Measurements from ENCODE around the gene NFIA. TPM values are rescaled to one million over a fixed set of nuclear protein-coding genes. Genes with fewer than 3 reads are reported as not detected.

The NFIA gene
- polyA plus RNA-seq, 3 donors: 1.4 to 5.3 (median 2.4) TPM

DNA sequence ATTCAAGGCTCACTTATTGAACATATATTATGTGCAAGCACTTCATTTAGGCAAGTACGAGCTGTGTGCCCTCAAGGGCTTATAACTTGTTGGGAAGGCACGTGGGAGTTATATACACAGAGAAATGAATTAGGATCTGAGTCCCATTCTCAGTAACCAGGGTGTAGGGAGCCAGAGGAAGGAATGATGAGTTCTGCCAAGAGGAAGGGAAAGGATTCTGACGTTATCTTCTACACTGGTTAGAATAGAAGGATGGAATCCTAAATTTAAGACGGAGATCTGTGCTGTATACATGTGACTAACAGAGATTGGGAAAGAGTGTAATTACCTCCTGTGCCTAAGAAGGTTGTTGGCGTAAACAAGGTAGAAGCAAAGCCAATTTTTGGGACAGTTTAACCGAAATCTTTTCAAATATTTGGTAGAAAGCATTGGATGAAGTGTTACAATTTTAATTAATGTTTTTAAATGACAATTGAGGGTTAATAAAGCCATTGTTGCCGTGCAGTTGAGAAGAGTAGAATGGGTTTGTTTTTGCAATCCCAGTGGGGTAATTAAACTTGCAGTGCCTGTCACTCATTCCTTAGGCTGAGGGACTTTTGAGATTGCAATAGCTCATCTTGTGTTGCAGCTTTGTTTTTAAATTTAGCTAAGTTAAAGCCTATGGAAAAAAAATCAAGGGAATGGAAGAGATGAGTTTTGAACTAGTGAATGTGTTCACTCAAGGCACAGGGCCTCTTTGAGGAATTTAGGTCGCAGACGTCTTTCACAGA is 177.2 kb downstream of the NFIA start:
- Histone ChIP-seq H3K4me1 (ENCODE audit: control insufficient read depth in 1 of 2, insufficient read depth in 2 of 2, low read length in 2 of 2) (peaks cover 13 to 15% of the 10 kb centered on the region in 2 donors), H3K9me3 (replicated peaks in 1 of 2; ENCODE audit: control insufficient read depth in 1 of 2, insufficient read depth in 1 of 2, low read length in 2 of 2) (no peaks in the 10 kb centered on the region), H3K27me3 (ENCODE audit: control insufficient read depth in 2 of 2, insufficient read depth in 2 of 2, low read length in 2 of 2) (no peaks in the 10 kb centered on the region), H4K20me1 (ENCODE audit: insufficient read depth, low read length) (no peaks in the 10 kb centered on the region), H3K79me2 (ENCODE audit: insufficient read depth, low read length) (no peaks in the 10 kb centered on the region), H2AFZ (ENCODE audit: insufficient read depth, low read depth, low read length, poor library complexity, severe bottlenecking) (no peak overlapping the region), H3K4me3 (replicated peaks in 1 of 3; ENCODE audit: low read depth in 2 of 3, low read length in 3 of 3) (no peak overlapping the region), H3K36me3 (replicated peaks in 1 of 2; ENCODE audit: control insufficient read depth in 1 of 2, insufficient read depth in 2 of 2, low read length in 2 of 2) (no peaks in the 10 kb centered on the region), H3K27ac (ENCODE audit: low read depth in 1 of 2, low read length in 2 of 2) (no peak overlapping the region), H3K9ac (ENCODE audit: insufficient read depth, low read length, poor library complexity, severe bottlenecking) (no peak overlapping the region), H3K4me2 (replicated peaks; ENCODE audit: extremely low read depth, low read length, poor library complexity, severe bottlenecking) (no peak overlapping the region)
- Mint-ChIP-seq H3K36me3 (no peaks in the 10 kb centered on the region), H3K27ac (no peak overlapping the region), H3K9me3 (peaks cover 0 to 2% (median 0%) of the 10 kb centered on the region in 7 donors), H3K4me3 (no peak overlapping the region), H3K27me3 (ENCODE audit: low read depth in 3 of 3) (no peaks in the 10 kb centered on the region), H3K4me1 (peaks cover 16% of the 10 kb centered on the region)
- WGBS (ENCODE audit: insufficient coverage): 90% methylated on average over 8 of the region's 9 CpGs
- TF ChIP-seq, protein P1, sequence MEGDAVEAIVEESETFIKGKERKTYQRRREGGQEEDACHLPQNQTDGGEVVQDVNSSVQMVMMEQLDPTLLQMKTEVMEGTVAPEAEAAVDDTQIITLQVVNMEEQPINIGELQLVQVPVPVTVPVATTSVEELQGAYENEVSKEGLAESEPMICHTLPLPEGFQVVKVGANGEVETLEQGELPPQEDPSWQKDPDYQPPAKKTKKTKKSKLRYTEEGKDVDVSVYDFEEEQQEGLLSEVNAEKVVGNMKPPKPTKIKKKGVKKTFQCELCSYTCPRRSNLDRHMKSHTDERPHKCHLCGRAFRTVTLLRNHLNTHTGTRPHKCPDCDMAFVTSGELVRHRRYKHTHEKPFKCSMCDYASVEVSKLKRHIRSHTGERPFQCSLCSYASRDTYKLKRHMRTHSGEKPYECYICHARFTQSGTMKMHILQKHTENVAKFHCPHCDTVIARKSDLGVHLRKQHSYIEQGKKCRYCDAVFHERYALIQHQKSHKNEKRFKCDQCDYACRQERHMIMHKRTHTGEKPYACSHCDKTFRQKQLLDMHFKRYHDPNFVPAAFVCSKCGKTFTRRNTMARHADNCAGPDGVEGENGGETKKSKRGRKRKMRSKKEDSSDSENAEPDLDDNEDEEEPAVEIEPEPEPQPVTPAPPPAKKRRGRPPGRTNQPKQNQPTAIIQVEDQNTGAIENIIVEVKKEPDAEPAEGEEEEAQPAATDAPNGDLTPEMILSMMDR (IDR thresholded peaks at IDR 0.05): no peak
- intact Hi-C loops (cut with micrococcal nuclease): no loop called here
- DNase-seq: no peak

DNA sequence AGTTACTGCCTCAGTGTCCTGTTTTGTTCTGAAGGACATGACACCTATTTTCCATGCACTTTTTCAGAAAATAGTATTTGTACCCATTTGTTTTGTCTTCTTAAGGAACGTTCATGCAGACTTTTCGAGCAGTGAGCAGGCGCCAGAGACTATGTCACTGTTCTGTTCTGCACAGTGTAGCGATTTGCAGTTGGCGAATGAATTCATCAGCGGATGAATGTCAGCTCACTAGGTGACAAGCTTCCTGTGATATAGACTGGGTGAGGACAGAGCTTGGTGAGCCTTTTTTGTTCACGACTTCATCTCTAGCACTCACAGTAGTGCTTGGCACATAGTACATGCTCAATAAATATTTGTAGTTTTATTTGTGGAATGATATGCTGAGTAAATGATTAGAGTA is 177.8 kb downstream of the NFIA start:
- no peak overlapping the region for H3K9ac ChIP-seq (ENCODE audit: insufficient read depth, low read length, poor library complexity, severe bottlenecking)
- TF ChIP-seq, protein P1 (IDR thresholded peaks at IDR 0.05): no peak
- H3K4me3 ChIP-seq (replicated peaks in 1 of 3; ENCODE audit: low read depth in 2 of 3, low read length in 3 of 3): no peak overlapping the region
- H3K36me3 ChIP-seq (replicated peaks in 1 of 2; ENCODE audit: control insufficient read depth in 1 of 2, insufficient read depth in 2 of 2, low read length in 2 of 2): no peaks in the 10 kb centered on the region
- Mint-ChIP-seq H3K4me1 (peaks cover 10% of the 10 kb centered on the region), H3K4me3 (no peak overlapping the region), H3K27me3 (ENCODE audit: low read depth in 3 of 3) (no peaks in the 10 kb centered on the region), H3K36me3 (no peaks in the 10 kb centered on the region), H3K9me3 (peaks cover 0 to 2% (median 0%) of the 10 kb centered on the region in 7 donors), H3K27ac (no peak overlapping the region)
- DNase-seq: no peak
- no peaks in the 10 kb centered on the region for H3K9me3 ChIP-seq (replicated peaks in 1 of 2; ENCODE audit: control insufficient read depth in 1 of 2, insufficient read depth in 1 of 2, low read length in 2 of 2)
- H3K27me3 ChIP-seq (ENCODE audit: control insufficient read depth in 2 of 2, insufficient read depth in 2 of 2, low read length in 2 of 2): no peaks in the 10 kb centered on the region
- H2AFZ ChIP-seq (ENCODE audit: insufficient read depth, low read depth, low read length, poor library complexity, severe bottlenecking): no peak overlapping the region
- H3K4me1 ChIP-seq (ENCODE audit: control insufficient read depth in 1 of 2, insufficient read depth in 2 of 2, low read length in 2 of 2): peaks cover 7 to 9% of the 10 kb centered on the region in 2 donors
- H4K20me1 ChIP-seq (ENCODE audit: insufficient read depth, low read length): no peaks in the 10 kb centered on the region
- H3K79me2 ChIP-seq (ENCODE audit: insufficient read depth, low read length): no peaks in the 10 kb centered on the region
- no peak overlapping the region for H3K27ac ChIP-seq (ENCODE audit: low read depth in 1 of 2, low read length in 2 of 2)
- intact Hi-C loops (cut with micrococcal nuclease): no loop called here
- 100% methylated on average over 2 of the region's 7 CpGs for WGBS (ENCODE audit: insufficient coverage)
- no peak overlapping the region for H3K4me2 ChIP-seq (replicated peaks; ENCODE audit: extremely low read depth, low read length, poor library complexity, severe bottlenecking)
